Pancreas (tissue), 10 donors: ENCODE measurements around the gene NHLRC2. TPM values are rescaled to one million over a fixed set of nuclear protein-coding genes. Genes with fewer than 3 reads are reported as not detected.

Experiments
- ATAC-seq, 4 donors: fragments of 200-7000 bp; cut with Tn5 transposase; one replicate each; pipeline versions ENCODE4 v1.8.0 to v1.9.1; 2020; ENCODE audit warnings: mild to moderate bottlenecking in 4 of 4, moderate library complexity in 4 of 4
- DNase-seq, 6 donors: peaks; one replicate each; pipeline ENCODE4 v3.0.0-alpha.2; 2020
- FAIRE-seq: peaks from 2 replicates; lab custom pipeline; 2012; peaks lifted over from hg19 to GRCh38; lab: Jason Lieb, UNC
- H3K27ac ChIP-seq, 4 donors: fragments of 200-600 bp; sonication (generic); 1 replicate in 3 of 4; 2 replicates in 1 of 4; pipeline versions ENCODE4 v1.5.0 to v1.8.0; 2020
- H3K27me3 ChIP-seq, 4 donors: fragments of 200-600 bp; one replicate each; pipeline ENCODE4 v1.8.0; 2021
- H3K36me3 ChIP-seq, 3 donors: fragments of 200-600 bp; sonication (generic) in 1 of 3; one replicate each; pipeline versions ENCODE4 v1.5.0 to v1.8.0; 2020 to 2021
- H3K4me1 ChIP-seq, 3 donors: fragments of 200-600 bp; one replicate each; pipeline ENCODE4 v1.8.0; 2021
- H3K4me3 ChIP-seq, 4 donors: fragments of 200-600 bp; sonication (generic) in 2 of 4; one replicate each; pipeline versions ENCODE4 v1.5.0 to v1.8.0; 2020 to 2021
- H3K9me3 ChIP-seq, 4 donors: fragments of 200-600 bp; one replicate each; pipeline ENCODE4 v1.8.0; 2021
- CTCF ChIP-seq, 4 donors: fragments of 200-600 bp; sonication (generic) in 3 of 4; IDR thresholded peaks; one replicate each; pipeline versions ENCODE4 v1.5.0 to v1.8.0; 2021; ENCODE audit warnings: antibody characterized with exemption in 4 of 4
- whole genome bisulfite sequencing, 2 donors: extraction: QIAGEN DNeasy Blood & Tissue Kit; methylation state at CpG; one replicate each; pipeline ENCODE4 v1.1.7; 2013; 5-methylcytosine and 5-hydroxymethylcytosine counted together
- intact Hi-C, 3 donors: fragments of 100-400 bp; cut with DNase I; formaldehyde crosslinking; loops; one replicate each; pipeline versions ENCODE4 v1.11.1 to v1.14.2; 2022
- polyA plus RNA-seq, 2 donors: library from polyadenylated mRNA; stranded (reverse); fragments of 200-250 nt; gene quantifications; one replicate each; pipeline ENCODE4 v1.2.3, GENCODE V29; 2013
- total RNA-seq, 6 donors: library from RNA; stranded (reverse); fragmentation: NEBNext Ultra II Directional in 4 of 6; extraction: Animal tissue kit (Norgen Biotek cat#: 25700) in 4 of 6; gene quantifications; one replicate each; pipeline versions ENCODE4 v1.2.1 to v1.2.4, GENCODE V29; 2021 to 2023
- donor health status: healthy with polysubstance abuse.
- donor health status: DM: no; HTN: no; CAD: no; lungs with moderate emphysema.
- donor health status: DM: no; HTN: no; CAD: no.
- donor health status: control.
- donor health status: control.
- donor health status: Bipolar disorder and iron deficiency.
- donor health status: DM: yes; HTN: yes; CAD: no.
- donor health status: DM: no; HTN: no; CAD: no.
- donor health status: DM: no; HTN: no; CAD: no.
- donor health status: DM: yes; HTN: yes; CAD: no.

NHLRC2 gene
- total and polyA plus RNA-seq, 8 donors: 4.3 to 24.0 (median 17.4) TPM

GRCh38 chr10:113853578-113854012 lies 866 bp upstream of the NHLRC2 start:
- TF ChIP-seq CTCF (IDR thresholded peaks at IDR 0.05): no peak
- 6 to 7% methylated on average over 10 of the region's 10 CpGs for WGBS, 2 donors
- no peaks in the 10 kb centered on the region for H3K9me3 ChIP-seq
- peak overlapping the region; percentile 79 to 97 (median 90) for H3K4me3 ChIP-seq
- intact Hi-C loops: no loop called here
- no peaks in the 10 kb centered on the region for H3K36me3 ChIP-seq
- H3K27me3 ChIP-seq: no peaks in the 10 kb centered on the region
- FAIRE-seq (no peak), ATAC-seq (peak; percentile 51 to 63 (median 58)), DNase-seq (no peak)
- H3K27ac ChIP-seq: peak overlapping the region; percentile 91 to 96 (median 94)
- peaks cover 16 to 53% (median 51%) of the 10 kb centered on the region in 3 donors for H3K4me1 ChIP-seq

- Histone ChIP-seq H3K27me3 (no peaks in the 10 kb centered on the region), H3K9me3 (no peaks in the 10 kb centered on the region), H3K36me3 (peaks cover 0 to 10% (median 0%) of the 10 kb centered on the region in 3 donors), H3K4me1 (peaks cover 21 to 54% (median 53%) of the 10 kb centered on the region in 3 donors), H3K27ac (peak overlapping the region; percentile 91 to 96 (median 94)), H3K4me3 (peak overlapping the region; percentile 79 to 97 (median 90))
- TF ChIP-seq CTCF (IDR thresholded peaks at IDR 0.05): no peak
- intact Hi-C loops: no loop called here
- 0 to 1% methylated on average over 47 to 62 of the region's 62 CpGs for WGBS, 2 donors
- ATAC-seq (peak; percentile 66 to 77 (median 71)), DNase-seq (peak; percentile 32 to 78 (median 56)), FAIRE-seq (no peak)
Observed at GRCh38 chr10:113854761-113855588, 514 bp downstream of the NHLRC2 start.

- TF ChIP-seq CTCF (IDR thresholded peaks at IDR 0.05): no peak
- H3K36me3 ChIP-seq: peaks cover 0 to 16% (median 0%) of the 10 kb centered on the region in 3 donors
- peaks cover 19 to 48% (median 39%) of the 10 kb centered on the region in 3 donors for H3K4me1 ChIP-seq
- ATAC-seq: no peak
- 18 to 30% methylated on average over 1 of the region's 1 CpG for WGBS, 2 donors
- peak; percentile 26 for FAIRE-seq
- intact Hi-C loops: no loop called here
- H3K27ac ChIP-seq: peak overlapping the region in 1 of 4 donors; percentile 3
- H3K4me3 ChIP-seq: peak overlapping the region in 2 of 4 donors; percentile 88 to 93
- no peak for DNase-seq
- H3K27me3 ChIP-seq: no peaks in the 10 kb centered on the region
- no peaks in the 10 kb centered on the region for H3K9me3 ChIP-seq
Observed at GRCh38 chr10:113856563-113856962, 2.1 kb downstream of the NHLRC2 start.

GRCh38 chr10:113857210-113857609 lies 2.7 kb downstream of the NHLRC2 start:
- intact Hi-C loops: no loop called here
- ATAC-seq: no peak
- H3K4me3 ChIP-seq: no peak overlapping the region

More at GRCh38 chr10:113857210-113857609, 2.7 kb downstream of the NHLRC2 start:
- Histone ChIP-seq H3K9me3 (no peaks in the 10 kb centered on the region), H3K36me3 (peaks cover 0 to 16% (median 0%) of the 10 kb centered on the region in 3 donors), H3K27ac (peak overlapping the region in 1 of 4 donors; percentile 3), H3K4me1 (peaks cover 17 to 44% (median 37%) of the 10 kb centered on the region in 3 donors), H3K27me3 (no peaks in the 10 kb centered on the region)
- FAIRE-seq: no peak
- no peak for DNase-seq
- TF ChIP-seq CTCF (IDR thresholded peaks at IDR 0.05): no peak
